ENCODE measurements around the gene GNAI3.

Gene GNAI3

DNA sequence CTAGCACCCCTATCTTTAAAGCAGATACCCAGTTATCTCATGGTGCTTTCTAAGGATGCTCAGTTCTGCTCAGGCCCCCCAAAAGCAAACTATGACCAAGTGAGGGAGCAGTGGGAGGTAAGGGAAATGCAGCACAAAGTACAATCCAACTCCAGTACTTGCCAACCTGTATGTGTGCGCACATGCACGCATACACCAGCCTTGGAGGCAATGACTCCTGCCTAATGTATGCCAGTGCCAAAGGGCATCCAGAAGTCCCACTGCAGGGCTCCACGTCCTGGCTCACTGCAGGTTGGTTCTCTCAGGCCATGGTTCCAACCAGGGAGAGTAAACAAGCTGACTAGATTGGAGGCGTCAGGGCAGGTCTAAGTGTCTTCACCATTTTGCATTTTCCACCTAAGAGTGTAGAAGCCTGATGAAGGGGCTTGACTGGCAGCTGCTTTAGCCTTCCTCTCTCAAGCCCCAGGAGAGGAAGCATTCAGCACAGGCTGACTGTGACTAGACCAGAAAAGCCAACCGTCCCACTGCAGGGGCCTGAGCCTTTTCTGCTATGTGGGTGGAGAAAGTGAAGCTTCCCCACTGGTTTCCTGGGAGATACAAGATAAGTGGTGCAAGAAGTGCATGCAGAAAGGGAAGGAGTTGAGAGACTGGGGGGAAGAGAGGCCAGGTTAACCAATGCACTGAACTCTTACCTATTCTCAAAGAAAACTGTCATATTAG is 46.6 kb upstream of the GNAI3 start:
- no peaks in the 10 kb centered on the region for H3K36me3 ChIP-seq (replicated peaks)
- H3K27me3 ChIP-seq (replicated peaks) = no peaks in the 10 kb centered on the region
- in situ Hi-C loops (cut with HindIII; ENCODE audit: low pct_ligation_motif_present, low sequenced_read_pairs) = no loop called here
- no peak for DNase-seq
- H3K4me3 ChIP-seq (ENCODE audit: low read depth, low read length) = no peak overlapping the region
- TF ChIP-seq, protein P1, sequence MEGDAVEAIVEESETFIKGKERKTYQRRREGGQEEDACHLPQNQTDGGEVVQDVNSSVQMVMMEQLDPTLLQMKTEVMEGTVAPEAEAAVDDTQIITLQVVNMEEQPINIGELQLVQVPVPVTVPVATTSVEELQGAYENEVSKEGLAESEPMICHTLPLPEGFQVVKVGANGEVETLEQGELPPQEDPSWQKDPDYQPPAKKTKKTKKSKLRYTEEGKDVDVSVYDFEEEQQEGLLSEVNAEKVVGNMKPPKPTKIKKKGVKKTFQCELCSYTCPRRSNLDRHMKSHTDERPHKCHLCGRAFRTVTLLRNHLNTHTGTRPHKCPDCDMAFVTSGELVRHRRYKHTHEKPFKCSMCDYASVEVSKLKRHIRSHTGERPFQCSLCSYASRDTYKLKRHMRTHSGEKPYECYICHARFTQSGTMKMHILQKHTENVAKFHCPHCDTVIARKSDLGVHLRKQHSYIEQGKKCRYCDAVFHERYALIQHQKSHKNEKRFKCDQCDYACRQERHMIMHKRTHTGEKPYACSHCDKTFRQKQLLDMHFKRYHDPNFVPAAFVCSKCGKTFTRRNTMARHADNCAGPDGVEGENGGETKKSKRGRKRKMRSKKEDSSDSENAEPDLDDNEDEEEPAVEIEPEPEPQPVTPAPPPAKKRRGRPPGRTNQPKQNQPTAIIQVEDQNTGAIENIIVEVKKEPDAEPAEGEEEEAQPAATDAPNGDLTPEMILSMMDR (IDR thresholded peaks at IDR 0.05; ENCODE audit: low read depth, low read length, missing control alignments) = no peak
- no peak overlapping the region for H3K27ac ChIP-seq

DNA sequence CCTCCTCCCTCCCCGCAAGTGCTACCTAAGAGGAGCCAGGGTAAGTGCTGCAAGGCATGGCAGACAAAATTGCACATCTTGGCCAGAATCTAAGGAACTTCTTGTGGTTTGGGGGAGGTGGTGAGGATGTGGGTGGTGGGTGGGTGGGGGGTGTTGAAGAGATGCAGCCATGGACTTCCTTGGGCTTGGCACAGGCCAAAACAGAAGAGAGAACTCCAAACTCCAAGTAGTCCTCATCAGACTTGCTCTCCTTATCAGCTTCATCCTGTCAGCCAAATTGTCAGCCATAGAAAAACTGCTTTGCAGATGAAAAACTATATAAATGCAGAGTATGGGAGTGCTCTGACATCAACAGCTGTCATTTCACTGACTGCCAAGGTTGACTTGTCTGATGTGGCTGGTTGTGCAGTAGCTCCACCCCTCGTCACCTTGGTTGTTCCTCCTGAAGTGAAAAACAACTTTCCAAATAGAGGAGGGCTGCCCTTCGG is 46.0 kb upstream of the GNAI3 start:
- DNase-seq = no peak
- in situ Hi-C loops (cut with HindIII; ENCODE audit: low pct_ligation_motif_present, low sequenced_read_pairs) = no loop called here
- H3K36me3 ChIP-seq (replicated peaks) = no peaks in the 10 kb centered on the region
- H3K4me3 ChIP-seq (ENCODE audit: low read depth, low read length) = no peak overlapping the region
- TF ChIP-seq, protein P1 (IDR thresholded peaks at IDR 0.05; ENCODE audit: low read depth, low read length, missing control alignments) = no peak
- H3K27me3 ChIP-seq (replicated peaks) = no peaks in the 10 kb centered on the region
- no peak overlapping the region for H3K27ac ChIP-seq

DNA sequence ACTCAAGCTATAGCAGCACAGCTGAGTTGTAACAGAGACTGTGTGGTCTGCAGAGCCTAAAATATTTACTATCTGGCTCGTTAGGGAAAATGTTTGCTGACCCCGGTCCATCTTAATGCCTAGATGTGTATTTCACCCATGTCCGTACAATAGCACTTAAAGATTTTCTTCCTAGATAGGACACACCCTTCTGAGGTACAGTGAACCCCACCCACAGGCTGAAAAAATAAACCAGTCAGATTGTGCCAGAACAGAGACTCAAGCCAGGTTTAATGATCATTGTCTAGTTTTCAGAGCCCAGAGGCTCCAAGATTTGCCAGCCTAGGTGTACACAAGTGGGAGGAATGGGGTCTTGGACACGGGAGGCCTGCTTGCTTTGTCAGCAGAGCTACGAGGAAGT is 44.5 kb upstream of the GNAI3 start:
- H3K27ac ChIP-seq = no peak overlapping the region
- H3K27me3 ChIP-seq (replicated peaks) = peaks cover under 1% of the 10 kb centered on the region
- no peak overlapping the region for H3K4me3 ChIP-seq (ENCODE audit: low read depth, low read length)
- TF ChIP-seq, protein P1 (IDR thresholded peaks at IDR 0.05; ENCODE audit: low read depth, low read length, missing control alignments) = no peak
- DNase-seq = no peak
- no peaks in the 10 kb centered on the region for H3K36me3 ChIP-seq (replicated peaks)
- in situ Hi-C loops (cut with HindIII; ENCODE audit: low pct_ligation_motif_present, low sequenced_read_pairs) = no loop called here

DNA sequence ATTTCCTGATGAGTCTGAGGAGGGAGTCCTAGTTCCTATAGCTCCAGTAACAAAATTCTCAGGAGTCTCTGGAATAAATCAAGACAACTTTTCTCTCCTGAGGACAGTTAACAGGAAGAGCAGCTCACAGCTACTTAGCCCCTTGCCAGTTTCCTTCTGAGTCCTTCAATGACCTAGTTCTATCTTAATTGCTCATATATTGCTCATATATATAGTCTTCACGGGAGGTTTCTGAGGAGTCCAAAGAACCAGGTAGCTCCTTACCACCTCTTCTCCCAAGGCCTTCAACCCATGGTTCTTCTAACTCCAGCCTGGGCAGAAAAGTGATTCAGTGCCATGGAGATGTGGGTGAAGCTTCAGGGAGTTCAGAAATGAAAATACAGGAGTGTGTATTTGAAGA is 43.4 kb upstream of the GNAI3 start:
- Histone ChIP-seq H3K27me3 (replicated peaks) (peaks cover 4% of the 10 kb centered on the region), H3K4me3 (ENCODE audit: low read depth, low read length) (no peak overlapping the region), H3K27ac (no peak overlapping the region), H3K36me3 (replicated peaks) (no peaks in the 10 kb centered on the region)
- in situ Hi-C loops (cut with HindIII; ENCODE audit: low pct_ligation_motif_present, low sequenced_read_pairs) = no loop called here
- DNase-seq = no peak
- TF ChIP-seq, protein P1 (IDR thresholded peaks at IDR 0.05; ENCODE audit: low read depth, low read length, missing control alignments) = no peak

DNA sequence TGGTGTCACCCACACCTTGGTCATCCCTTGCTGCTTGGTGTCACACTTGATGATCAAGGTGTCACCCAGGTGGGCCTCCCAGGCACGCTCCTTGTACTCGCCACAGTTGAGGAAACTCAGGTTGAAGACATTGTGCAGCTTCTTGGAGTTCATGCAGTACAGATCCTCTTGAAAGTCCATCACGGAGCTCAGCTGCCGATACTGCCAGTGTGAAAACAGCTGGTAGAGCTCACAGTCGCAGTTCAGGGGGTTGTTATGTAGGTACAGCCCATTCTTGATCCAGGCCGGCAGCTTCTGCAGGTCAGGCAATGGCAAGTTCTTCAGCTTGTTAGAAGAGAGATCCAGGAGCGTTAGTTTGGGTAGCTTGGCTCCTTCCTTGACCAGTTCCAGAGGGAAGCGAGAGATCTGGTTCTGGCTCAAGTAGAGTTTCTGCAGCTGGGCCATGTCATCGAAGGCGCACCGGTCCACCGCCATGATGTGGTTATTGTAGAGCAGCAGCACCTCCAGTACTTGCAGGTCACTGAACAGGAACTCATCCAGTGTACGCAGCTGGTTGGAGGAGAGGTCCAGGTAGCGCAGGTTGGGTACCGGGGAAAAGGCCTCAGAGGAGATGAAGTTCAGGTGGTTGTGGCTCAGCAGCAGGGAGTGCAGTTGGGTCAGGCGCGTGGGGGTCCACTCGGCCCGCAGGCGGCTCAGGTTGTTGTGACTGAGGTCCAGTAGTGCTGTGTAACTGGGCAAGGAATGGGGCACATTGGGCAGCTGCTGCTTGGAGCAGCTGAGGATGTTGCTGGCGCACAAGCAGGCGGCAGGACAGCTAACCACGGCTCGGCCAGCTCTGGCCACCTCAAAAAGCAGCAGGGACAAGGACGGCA is 40.2 kb upstream of the GNAI3 start:
- TF ChIP-seq, protein P1 (IDR thresholded peaks at IDR 0.05; ENCODE audit: low read depth, low read length, missing control alignments) = no peak
- no peak for DNase-seq
- Histone ChIP-seq H3K4me3 (ENCODE audit: low read depth, low read length) (no peak overlapping the region), H3K27ac (no peak overlapping the region), H3K36me3 (replicated peaks) (no peaks in the 10 kb centered on the region), H3K27me3 (replicated peaks) (peaks cover 8% of the 10 kb centered on the region)
- in situ Hi-C loops (cut with HindIII; ENCODE audit: low pct_ligation_motif_present, low sequenced_read_pairs) = no loop called here
